ENCODE data around the gene SEPTIN3. TPM values are rescaled to one million over a fixed set of nuclear protein-coding genes. Genes with fewer than 3 reads are reported as not detected.

SEPTIN3 gene
- total and polyA plus RNA-seq, 2 of the 8 experiments (the other 6 are each of a cell fraction or from before 2014, with no cell fraction given), result 38.9 to 52.9 TPM

DNA sequence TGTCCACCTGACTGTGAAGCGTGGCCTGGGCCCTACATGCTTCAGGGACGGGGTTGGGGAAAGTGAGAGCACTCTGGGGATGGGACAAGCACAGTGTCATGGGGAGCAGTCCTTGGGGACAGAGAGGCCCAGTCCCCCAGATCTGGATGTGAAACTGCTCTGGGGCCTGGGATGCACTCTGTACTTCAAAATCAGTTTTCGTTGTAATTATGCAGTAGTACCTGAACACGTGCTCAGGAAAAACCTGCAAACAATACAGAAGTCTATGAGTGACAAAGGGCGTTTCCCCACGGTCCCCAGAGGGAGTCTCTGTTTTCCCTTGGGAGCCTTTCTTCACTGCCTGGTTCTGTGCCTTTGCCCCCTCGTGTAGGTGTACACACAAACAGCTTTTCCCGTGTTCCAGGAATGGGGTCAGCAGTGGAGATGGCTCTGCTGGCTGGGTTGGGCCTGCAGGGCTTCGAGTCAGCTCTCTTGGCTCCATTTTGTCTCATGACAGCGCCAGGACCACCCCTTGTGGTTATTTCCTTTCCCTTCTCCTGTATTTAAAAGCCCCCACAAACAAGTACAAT, 37.5 kb upstream of the SEPTIN3 start (continued):
- TF ChIP-seq SIRT6 (IDR thresholded peaks at IDR 0.05; ENCODE audit: low read length), result no peak
- no peak for TF ChIP-seq CBX8 (IDR thresholded peaks at IDR 0.05; ENCODE audit: borderline replicate concordance, low read depth, low read length)
